Colonic mucosa (tissue), 4 donors: ENCODE measurements around the gene CCDC110. TPM values are rescaled to one million over a fixed set of nuclear protein-coding genes. Genes with fewer than 3 reads are reported as not detected.
A peak's percentile ranks its signal among the peaks of the same experiment; 100 is the strongest.

Source experiments
- DNase-seq: peaks from one replicate; pipeline ENCODE4 v3.0.0-alpha.2; 2020
- H3K27ac ChIP-seq: fragments of 200-600 bp; one replicate; pipeline ENCODE4 v1.8.0; 2021
- H3K27me3 ChIP-seq: fragments of 200-600 bp; one replicate; pipeline ENCODE4 v1.8.0; 2021
- H3K36me3 ChIP-seq: fragments of 200-600 bp; one replicate; pipeline ENCODE4 v1.8.0; 2021
- H3K4me1 ChIP-seq: fragments of 200-600 bp; one replicate; pipeline ENCODE4 v1.8.0; 2021; ENCODE audit warnings: mild to moderate bottlenecking
- H3K4me3 ChIP-seq: fragments of 200-600 bp; one replicate; pipeline ENCODE4 v1.8.0; 2021
- H3K9ac ChIP-seq, 2 donors: one replicate each; pipeline ENCODE4 v1.7.0; 2013; ENCODE audit warnings: control low read depth in 2 of 2, low read depth in 2 of 2, low read length in 2 of 2
- H3K9me3 ChIP-seq: fragments of 200-600 bp; one replicate; pipeline ENCODE4 v1.8.0; 2021
- intact Hi-C: fragments of 100-400 bp; cut with DNase I; formaldehyde crosslinking; loops from one replicate; pipeline ENCODE4 v1.14.1; 2022
- total RNA-seq, 2 donors: library from RNA; stranded (reverse); fragmentation: NEBNext Ultra II Directional in 1 of 2; extraction: Animal tissue kit (Norgen Biotek cat#: 25700) in 1 of 2; gene quantifications; one replicate each; pipeline ENCODE4 v1.2.1, GENCODE V29; 2021
- TF ChIP-seq, protein P1 (sequence below): fragments of 200-600 bp; IDR thresholded peaks from one replicate; pipeline ENCODE4 v1.8.0; 2022; ENCODE audit warnings: antibody characterized with exemption, mild to moderate bottlenecking
- donor health status: healthy.
- donor health status: DM: no; HTN: no; CAD: no.
- donor health status: DM: no; HTN: no; CAD: no.

CCDC110 gene
- total RNA-seq, 2 donors from 2014 or later, result 3.6 TPM

DNA sequence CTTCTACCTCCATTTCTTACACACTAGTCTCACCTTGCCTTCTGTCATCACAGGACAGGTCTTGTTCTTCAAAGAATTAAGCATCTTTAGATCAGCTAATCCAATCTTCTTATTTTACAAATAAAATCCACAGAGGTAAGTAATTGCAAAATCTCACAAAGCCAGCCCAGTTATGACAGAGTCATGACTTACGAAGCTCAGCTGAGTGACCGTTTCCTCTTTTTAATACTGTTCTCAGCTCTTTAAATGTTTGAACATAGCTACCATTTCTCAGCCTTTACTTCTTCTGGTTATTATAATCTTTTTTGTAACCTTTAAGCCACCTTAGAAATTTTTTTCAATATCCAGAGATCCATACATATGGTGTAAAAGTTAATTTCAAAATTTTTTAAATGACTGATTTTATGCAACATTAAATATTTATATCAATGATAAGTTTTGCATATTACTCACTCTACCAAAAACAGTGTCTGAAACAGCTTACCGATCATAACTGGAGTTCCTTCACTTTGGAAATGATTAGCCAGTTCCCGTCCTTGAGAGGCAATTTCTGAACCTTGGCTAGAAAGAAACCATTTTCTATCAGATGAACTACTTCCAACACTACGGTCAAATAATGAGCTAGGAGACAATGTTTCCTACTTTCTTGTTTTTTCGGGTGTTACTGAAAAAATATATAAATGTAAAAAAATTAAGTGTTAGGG lies 66.1 kb downstream of the CCDC110 start:
- no peak for DNase-seq
- Histone ChIP-seq H3K27ac (no peak overlapping the region), H3K9me3 (no peaks in the 10 kb centered on the region), H3K4me3 (no peak overlapping the region), H3K4me1 (no peaks in the 10 kb centered on the region), H3K27me3 (no peaks in the 10 kb centered on the region), H3K36me3 (peaks cover 6% of the 10 kb centered on the region), H3K9ac (no peak overlapping the region)
- intact Hi-C loops, result no loop called here
- TF ChIP-seq, protein P1, sequence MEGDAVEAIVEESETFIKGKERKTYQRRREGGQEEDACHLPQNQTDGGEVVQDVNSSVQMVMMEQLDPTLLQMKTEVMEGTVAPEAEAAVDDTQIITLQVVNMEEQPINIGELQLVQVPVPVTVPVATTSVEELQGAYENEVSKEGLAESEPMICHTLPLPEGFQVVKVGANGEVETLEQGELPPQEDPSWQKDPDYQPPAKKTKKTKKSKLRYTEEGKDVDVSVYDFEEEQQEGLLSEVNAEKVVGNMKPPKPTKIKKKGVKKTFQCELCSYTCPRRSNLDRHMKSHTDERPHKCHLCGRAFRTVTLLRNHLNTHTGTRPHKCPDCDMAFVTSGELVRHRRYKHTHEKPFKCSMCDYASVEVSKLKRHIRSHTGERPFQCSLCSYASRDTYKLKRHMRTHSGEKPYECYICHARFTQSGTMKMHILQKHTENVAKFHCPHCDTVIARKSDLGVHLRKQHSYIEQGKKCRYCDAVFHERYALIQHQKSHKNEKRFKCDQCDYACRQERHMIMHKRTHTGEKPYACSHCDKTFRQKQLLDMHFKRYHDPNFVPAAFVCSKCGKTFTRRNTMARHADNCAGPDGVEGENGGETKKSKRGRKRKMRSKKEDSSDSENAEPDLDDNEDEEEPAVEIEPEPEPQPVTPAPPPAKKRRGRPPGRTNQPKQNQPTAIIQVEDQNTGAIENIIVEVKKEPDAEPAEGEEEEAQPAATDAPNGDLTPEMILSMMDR, result no peak

DNA sequence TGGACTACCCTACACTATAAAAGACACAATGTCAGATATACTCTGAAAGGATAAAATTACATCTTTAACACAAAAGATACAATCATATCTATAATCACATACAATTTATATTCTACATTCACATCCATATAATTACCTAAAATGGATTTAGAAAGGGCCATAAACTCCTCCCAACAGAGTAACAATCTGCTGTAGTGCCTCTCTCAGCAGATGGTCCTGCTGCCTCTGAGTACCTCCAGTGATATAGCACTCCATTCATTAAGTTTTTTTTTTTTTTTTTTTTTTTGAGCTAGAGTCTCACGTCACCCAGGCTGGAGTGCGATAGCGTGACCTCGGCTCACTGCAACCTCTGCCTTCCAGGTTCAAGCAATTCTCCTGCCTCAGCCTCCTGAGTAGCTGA lies 67.5 kb downstream of the CCDC110 start:
- no peaks in the 10 kb centered on the region for H3K27me3 ChIP-seq
- H3K27ac ChIP-seq, result no peak overlapping the region
- TF ChIP-seq, protein P1, result no peak
- intact Hi-C loops, result no loop called here
- H3K4me3 ChIP-seq, result no peak overlapping the region
- no peak overlapping the region for H3K9ac ChIP-seq
- no peaks in the 10 kb centered on the region for H3K4me1 ChIP-seq
- no peak for DNase-seq
- no peaks in the 10 kb centered on the region for H3K9me3 ChIP-seq
- peaks cover 6% of the 10 kb centered on the region for H3K36me3 ChIP-seq

DNA sequence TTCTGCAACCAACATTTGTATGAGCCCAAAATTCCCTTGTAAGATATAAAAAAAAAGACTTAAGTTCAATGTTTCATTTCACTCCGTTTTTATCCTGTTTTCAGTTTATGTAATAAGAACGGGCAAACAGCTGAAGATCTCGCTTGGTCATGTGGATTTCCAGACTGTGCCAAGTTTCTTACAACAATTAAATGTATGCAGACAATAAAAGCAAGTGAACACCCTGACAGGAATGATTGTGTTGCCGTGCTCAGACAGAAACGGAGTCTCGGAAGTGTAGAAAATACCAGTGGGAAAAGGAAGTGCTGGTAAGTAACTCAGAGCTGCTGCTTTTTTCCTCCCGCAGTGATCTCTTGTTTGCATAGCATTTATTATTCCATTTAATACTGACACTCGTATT lies 72.1 kb downstream of the CCDC110 start:
- TF ChIP-seq, protein P1, result no peak
- peak overlapping the region in 1 of 2 donors; percentile 29 for H3K9ac ChIP-seq
- intact Hi-C loops, result loop anchor here (10.0 kb wide), 1 partner anchor 195 kb away; the partner anchor contains the start of genes CFAP97 and SNX25

DNA sequence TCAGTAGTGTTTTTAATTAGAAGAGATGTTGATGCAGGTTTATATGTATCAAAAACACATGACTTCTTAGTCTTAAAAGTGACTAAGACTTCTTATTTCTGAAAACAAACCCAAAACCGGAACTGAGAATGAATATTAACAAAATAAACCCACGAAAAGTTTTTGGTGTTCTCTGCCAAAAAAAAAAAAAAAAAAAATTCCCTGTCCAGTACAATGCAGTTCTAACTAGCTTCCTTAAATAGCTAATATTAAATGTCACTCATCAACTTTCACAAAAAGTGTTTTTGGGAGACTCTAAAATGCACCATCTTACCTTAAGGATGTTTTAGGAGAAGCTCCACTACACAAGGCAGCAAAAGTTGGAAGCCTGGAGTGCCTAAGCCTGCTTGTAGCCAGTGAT lies 72.9 kb downstream of the CCDC110 start:
- Histone ChIP-seq H3K9ac (no peak overlapping the region), H3K4me1 (no peaks in the 10 kb centered on the region), H3K36me3 (peaks cover 6% of the 10 kb centered on the region), H3K9me3 (no peaks in the 10 kb centered on the region), H3K27me3 (no peaks in the 10 kb centered on the region), H3K27ac (peak overlapping the region; percentile 39), H3K4me3 (no peak overlapping the region)
- intact Hi-C loops, result loop anchor here (10.0 kb wide), 1 partner anchor 194 kb away; the partner anchor contains the start of genes CFAP97 and SNX25
- TF ChIP-seq, protein P1, result no peak
- no peak for DNase-seq

More for the DNA sequence above, 72.1 kb downstream of the CCDC110 start:
- Histone ChIP-seq H3K27ac (peak overlapping the region; percentile 39), H3K9me3 (no peaks in the 10 kb centered on the region), H3K4me3 (no peak overlapping the region), H3K4me1 (no peaks in the 10 kb centered on the region), H3K27me3 (no peaks in the 10 kb centered on the region), H3K36me3 (peaks cover 6% of the 10 kb centered on the region)
- peak; percentile 34 for DNase-seq

DNA sequence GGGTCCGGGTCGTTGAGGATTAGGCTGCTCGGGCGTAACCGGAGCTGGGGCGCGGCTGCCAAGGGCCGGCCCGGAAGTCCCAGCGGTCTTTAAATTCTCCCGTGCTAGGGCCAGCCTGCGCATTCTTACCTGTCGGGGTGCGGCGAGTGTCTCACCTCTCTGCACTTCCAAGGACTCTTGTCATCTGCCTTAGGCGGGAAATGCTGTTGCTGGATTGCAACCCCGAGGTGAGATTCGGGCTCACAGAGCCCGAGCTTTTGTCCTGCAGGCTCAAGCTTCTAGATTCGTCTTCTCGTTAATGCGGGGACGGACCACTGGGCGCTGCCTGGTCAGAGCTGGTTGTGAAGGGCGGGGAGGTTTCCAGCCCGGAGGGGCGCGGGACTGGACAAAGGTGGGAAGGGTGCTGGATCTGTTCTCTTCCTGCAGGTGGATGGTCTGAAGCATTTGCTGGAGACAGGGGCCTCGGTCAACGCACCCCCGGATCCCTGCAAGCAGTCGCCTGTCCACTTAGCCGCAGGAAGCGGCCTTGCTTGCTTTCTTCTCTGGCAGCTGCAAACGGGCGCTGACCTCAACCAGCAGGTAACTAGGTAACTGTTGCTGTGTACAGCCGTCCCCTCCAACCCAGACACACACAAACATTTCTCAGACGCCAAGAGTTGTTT lies 74.7 kb downstream of the CCDC110 start, which contains the start of gene ANKRD37:
ANKRD37 (plus strand) TSS at position 118 of the 662 bp plus-strand sequence; CDS start at position 201, 83 bp downstream.
- Histone ChIP-seq H3K4me1 (no peaks in the 10 kb centered on the region), H3K27me3 (no peaks in the 10 kb centered on the region), H3K4me3 (peak within 1 kb of the TSS; percentile 61), H3K27ac (peak within 1 kb of the TSS; percentile 100), H3K9ac (peak within 1 kb of the TSS; percentile 95 to 97), H3K9me3 (no peaks in the 10 kb centered on the region), H3K36me3 (no peaks in the 10 kb centered on the region)
- peak; percentile 57 for DNase-seq
- TF ChIP-seq, protein P1, result no peak
- intact Hi-C loops, result loop anchor here (10.0 kb wide), 1 partner anchor 192 kb away; the partner anchor contains the start of genes CFAP97 and SNX25
